HL-60 (cell line): Measurements from ENCODE around the gene SPTBN1.

ENCODE experiments used
- DNase-seq, 2 experiments: peaks; one replicate each; pipeline ENCODE4 v3.0.0-alpha.2; 2010 to 2020; ENCODE audit warnings: low read depth in 1 of 2, low spot score in 1 of 2
- H3K27ac ChIP-seq: fragments of 250-450 bp; sonication (Bioruptor Pico); replicated peaks from 2 replicates; pipeline ENCODE4 v1.5.1; 2020; ENCODE audit warnings: mild to moderate bottlenecking, moderate library complexity
- H3K27me3 ChIP-seq: fragments of 250-450 bp; sonication (Bioruptor Pico); 2 replicates; pipeline ENCODE4 v1.5.1; 2021; ENCODE audit warnings: mild to moderate bottlenecking, moderate library complexity; ENCODE audit not compliant: insufficient read depth, poor library complexity, severe bottlenecking
- H3K4me3 ChIP-seq: replicated peaks from 2 replicates; pipeline ENCODE4 v1.5.1; 2011; ENCODE audit warnings: mild to moderate bottlenecking, control low read depth, low read length; ENCODE audit not compliant: insufficient read depth
- GABPA ChIP-seq: IDR thresholded peaks from 2 replicates; pipeline ENCODE4 v1.6.1; 2012; ENCODE audit warnings: low read depth
- POLR2AphosphoS5 ChIP-seq: IDR thresholded peaks from 2 replicates; pipeline ENCODE4 v1.6.1; 2012; ENCODE audit warnings: low read depth
- SPI1 ChIP-seq: IDR thresholded peaks from 2 replicates; pipeline ENCODE4 v1.6.1; 2012; ENCODE audit warnings: low read depth, mild to moderate bottlenecking, borderline replicate concordance
- TF ChIP-seq, protein P1 (sequence below): IDR thresholded peaks from 2 replicates; pipeline ENCODE4 v1.6.1; 2012; ENCODE audit warnings: low read depth; ENCODE audit not compliant: insufficient replicate concordance
- TF ChIP-seq, protein P2 (sequence below): IDR thresholded peaks from one replicate; pipeline ENCODE4 v1.5.1; 2011; ENCODE audit warnings: low read length, control low read depth, inconsistent platforms; ENCODE audit not compliant: insufficient read depth

The SPTBN1 gene

DNA sequence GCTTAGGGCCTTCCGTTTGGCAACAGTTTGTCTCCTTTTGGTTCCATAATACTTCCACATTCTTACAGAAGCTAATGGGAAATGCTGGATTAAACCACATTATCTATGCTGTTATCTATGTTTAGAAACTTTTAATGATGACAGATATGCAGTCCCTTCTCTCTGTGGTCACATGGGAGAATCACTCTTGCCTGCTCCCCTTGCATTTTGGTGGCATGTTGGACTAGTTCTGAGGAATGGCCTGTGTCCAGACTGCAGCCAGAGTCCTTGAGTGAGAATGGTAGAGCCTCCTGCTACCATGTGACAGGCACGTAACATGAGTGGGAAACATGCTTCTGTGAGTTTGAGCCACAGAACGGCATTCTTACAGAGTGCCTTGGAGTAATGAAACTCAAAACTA, 19.2 kb downstream of the SPTBN1 start:
- DNase-seq = no peak

DNA sequence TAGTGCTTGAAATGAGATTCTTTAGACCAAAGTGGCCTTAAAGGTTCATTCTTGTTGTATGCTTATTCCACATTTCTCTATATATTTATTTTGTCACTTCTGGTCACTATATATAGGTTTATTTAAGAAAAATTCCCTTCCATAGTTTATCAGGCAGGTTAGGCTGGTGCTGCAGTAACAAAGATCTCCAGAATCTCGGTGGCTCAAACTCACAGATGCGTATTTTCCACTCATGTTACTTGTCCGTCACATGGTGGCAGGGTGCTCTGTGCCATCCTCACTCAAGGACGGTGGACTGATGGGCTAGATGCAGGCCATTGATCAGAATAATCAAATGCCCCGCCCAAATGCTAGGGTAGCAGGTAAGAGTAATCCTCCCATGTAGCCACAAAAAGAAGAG, 19.8 kb downstream of the SPTBN1 start:
- TF ChIP-seq SPI1 (no peak), GABPA (no peak), POLR2AphosphoS5 (no peak)
- TF ChIP-seq, protein P1, sequence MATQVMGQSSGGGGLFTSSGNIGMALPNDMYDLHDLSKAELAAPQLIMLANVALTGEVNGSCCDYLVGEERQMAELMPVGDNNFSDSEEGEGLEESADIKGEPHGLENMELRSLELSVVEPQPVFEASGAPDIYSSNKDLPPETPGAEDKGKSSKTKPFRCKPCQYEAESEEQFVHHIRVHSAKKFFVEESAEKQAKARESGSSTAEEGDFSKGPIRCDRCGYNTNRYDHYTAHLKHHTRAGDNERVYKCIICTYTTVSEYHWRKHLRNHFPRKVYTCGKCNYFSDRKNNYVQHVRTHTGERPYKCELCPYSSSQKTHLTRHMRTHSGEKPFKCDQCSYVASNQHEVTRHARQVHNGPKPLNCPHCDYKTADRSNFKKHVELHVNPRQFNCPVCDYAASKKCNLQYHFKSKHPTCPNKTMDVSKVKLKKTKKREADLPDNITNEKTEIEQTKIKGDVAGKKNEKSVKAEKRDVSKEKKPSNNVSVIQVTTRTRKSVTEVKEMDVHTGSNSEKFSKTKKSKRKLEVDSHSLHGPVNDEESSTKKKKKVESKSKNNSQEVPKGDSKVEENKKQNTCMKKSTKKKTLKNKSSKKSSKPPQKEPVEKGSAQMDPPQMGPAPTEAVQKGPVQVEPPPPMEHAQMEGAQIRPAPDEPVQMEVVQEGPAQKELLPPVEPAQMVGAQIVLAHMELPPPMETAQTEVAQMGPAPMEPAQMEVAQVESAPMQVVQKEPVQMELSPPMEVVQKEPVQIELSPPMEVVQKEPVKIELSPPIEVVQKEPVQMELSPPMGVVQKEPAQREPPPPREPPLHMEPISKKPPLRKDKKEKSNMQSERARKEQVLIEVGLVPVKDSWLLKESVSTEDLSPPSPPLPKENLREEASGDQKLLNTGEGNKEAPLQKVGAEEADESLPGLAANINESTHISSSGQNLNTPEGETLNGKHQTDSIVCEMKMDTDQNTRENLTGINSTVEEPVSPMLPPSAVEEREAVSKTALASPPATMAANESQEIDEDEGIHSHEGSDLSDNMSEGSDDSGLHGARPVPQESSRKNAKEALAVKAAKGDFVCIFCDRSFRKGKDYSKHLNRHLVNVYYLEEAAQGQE = no peak
- TF ChIP-seq, protein P2, sequence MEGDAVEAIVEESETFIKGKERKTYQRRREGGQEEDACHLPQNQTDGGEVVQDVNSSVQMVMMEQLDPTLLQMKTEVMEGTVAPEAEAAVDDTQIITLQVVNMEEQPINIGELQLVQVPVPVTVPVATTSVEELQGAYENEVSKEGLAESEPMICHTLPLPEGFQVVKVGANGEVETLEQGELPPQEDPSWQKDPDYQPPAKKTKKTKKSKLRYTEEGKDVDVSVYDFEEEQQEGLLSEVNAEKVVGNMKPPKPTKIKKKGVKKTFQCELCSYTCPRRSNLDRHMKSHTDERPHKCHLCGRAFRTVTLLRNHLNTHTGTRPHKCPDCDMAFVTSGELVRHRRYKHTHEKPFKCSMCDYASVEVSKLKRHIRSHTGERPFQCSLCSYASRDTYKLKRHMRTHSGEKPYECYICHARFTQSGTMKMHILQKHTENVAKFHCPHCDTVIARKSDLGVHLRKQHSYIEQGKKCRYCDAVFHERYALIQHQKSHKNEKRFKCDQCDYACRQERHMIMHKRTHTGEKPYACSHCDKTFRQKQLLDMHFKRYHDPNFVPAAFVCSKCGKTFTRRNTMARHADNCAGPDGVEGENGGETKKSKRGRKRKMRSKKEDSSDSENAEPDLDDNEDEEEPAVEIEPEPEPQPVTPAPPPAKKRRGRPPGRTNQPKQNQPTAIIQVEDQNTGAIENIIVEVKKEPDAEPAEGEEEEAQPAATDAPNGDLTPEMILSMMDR = no peak
- Histone ChIP-seq H3K27me3 (no peaks in the 10 kb centered on the region), H3K4me3 (no peak overlapping the region), H3K27ac (no peak overlapping the region)
- no peak for DNase-seq

More for the DNA sequence above, 19.2 kb downstream of the SPTBN1 start:
- TF ChIP-seq, protein P1 = no peak
- TF ChIP-seq GABPA = no peak
- TF ChIP-seq POLR2AphosphoS5 = no peak
- TF ChIP-seq SPI1 = no peak
- TF ChIP-seq, protein P2 = no peak
- no peak overlapping the region for H3K27ac ChIP-seq
- no peaks in the 10 kb centered on the region for H3K27me3 ChIP-seq
- H3K4me3 ChIP-seq = no peak overlapping the region

DNA sequence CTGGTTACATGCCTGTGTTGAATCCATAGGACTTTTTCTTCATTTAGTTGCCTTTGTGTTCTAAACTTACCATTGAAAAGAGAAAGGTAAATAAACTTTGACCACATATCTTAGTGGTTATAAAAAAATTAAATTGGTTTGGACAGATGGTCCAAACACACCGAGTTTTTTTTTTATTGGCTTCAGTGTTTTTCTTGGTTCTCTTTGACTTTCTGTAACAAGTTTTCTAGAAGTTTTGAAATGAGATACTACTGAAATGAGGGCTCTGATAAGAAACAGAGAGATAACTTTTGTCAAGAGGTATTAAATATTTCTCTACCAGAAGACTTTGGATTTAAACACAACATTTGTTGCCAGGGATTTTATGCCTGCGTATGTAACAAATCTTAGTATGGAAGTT, 20.7 kb downstream of the SPTBN1 start:
- Histone ChIP-seq H3K27me3 (no peaks in the 10 kb centered on the region), H3K4me3 (no peak overlapping the region), H3K27ac (no peak overlapping the region)
- TF ChIP-seq, protein P2 = no peak
- TF ChIP-seq, protein P1 = no peak
- no peak for TF ChIP-seq GABPA
- TF ChIP-seq POLR2AphosphoS5 = no peak
- no peak for TF ChIP-seq SPI1
- no peak for DNase-seq
